Measurements from ENCODE around the gene PRRT2.
"Not testable (repeated sequence)": the region's sequence is repeated elsewhere in the genome, so short reads cannot be mapped to it uniquely, and the experiment has no call there.

DNA sequence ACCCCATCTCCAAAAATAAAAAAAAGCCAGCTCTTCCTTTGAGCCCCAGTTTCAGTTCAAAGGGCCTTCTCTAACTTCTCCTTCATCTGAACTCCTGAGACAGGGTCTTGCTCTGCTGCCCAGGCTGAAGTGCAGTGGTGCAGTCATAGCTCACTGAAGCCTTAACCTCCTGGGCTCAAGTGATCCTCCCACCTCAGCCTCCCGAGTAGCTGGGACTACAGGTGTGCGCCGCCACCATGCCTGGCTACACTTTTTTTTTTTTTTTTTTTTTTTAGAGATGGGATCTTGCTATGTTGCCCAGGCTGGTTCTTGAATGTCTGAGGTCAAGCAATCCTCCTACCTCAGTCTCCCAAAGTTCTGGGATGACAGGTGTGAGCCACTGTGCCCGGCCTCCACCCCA lies 21.2 kb downstream of the PRRT2 start:
- TF ChIP-seq, protein P1, sequence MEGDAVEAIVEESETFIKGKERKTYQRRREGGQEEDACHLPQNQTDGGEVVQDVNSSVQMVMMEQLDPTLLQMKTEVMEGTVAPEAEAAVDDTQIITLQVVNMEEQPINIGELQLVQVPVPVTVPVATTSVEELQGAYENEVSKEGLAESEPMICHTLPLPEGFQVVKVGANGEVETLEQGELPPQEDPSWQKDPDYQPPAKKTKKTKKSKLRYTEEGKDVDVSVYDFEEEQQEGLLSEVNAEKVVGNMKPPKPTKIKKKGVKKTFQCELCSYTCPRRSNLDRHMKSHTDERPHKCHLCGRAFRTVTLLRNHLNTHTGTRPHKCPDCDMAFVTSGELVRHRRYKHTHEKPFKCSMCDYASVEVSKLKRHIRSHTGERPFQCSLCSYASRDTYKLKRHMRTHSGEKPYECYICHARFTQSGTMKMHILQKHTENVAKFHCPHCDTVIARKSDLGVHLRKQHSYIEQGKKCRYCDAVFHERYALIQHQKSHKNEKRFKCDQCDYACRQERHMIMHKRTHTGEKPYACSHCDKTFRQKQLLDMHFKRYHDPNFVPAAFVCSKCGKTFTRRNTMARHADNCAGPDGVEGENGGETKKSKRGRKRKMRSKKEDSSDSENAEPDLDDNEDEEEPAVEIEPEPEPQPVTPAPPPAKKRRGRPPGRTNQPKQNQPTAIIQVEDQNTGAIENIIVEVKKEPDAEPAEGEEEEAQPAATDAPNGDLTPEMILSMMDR (IDR thresholded peaks at IDR 0.05), result not testable (repeated sequence)
- not testable (repeated sequence) for TF ChIP-seq EP300 (IDR thresholded peaks at IDR 0.05; ENCODE audit: low read depth)

Data from transverse colon (tissue), 3 donors.